ENCODE results near the gene ETV4. TPM values are rescaled to one million over a fixed set of nuclear protein-coding genes. Genes with fewer than 3 reads are reported as not detected.

Gene ETV4
- total RNA-seq, 4 donors from 2014 or later, result 3.7 to 11.1 (median 6.9) TPM

- DNase-seq, result no peak
- no peak for TF ChIP-seq CTCF (IDR thresholded peaks at IDR 0.05)
- no peak for TF ChIP-seq POLR2A (IDR thresholded peaks at IDR 0.05)
- peak overlapping the region; percentile 7 to 72 (median 50) for H3K27ac ChIP-seq
- no peak overlapping the region for H3K4me3 ChIP-seq
- H3K36me3 ChIP-seq, result no peaks in the 10 kb centered on the region
- WGBS, 2 donors, result 56 to 60% methylated on average over 5 to 6 of the region's 6 CpGs
- no peaks in the 10 kb centered on the region for H3K9me3 ChIP-seq
- no peaks in the 10 kb centered on the region for H3K27me3 ChIP-seq
- intact Hi-C loops (cut with DNase I), result no loop called here
- H3K4me1 ChIP-seq, result peaks cover 6 to 30% (median 7%) of the 10 kb centered on the region in 3 donors
These were observed 9.7 kb downstream of the ETV4 start for GRCh38 chr17:43536236-43536992.

GRCh38 chr17:43534909-43535308 lies 11.2 kb downstream of the ETV4 start:
- intact Hi-C loops (cut with DNase I), result no loop called here
- peaks cover 16 to 44% (median 18%) of the 10 kb centered on the region in 3 donors for H3K4me1 ChIP-seq
- no peaks in the 10 kb centered on the region for H3K9me3 ChIP-seq
- no peak overlapping the region for H3K4me3 ChIP-seq
- no peaks in the 10 kb centered on the region for H3K27me3 ChIP-seq
- TF ChIP-seq CTCF (IDR thresholded peaks at IDR 0.05) (no peak), POLR2A (IDR thresholded peaks at IDR 0.05) (no peak)
- DNase-seq, result no peak
- WGBS, 2 donors, result 83 to 89% methylated on average over 5 of the region's 5 CpGs
- no peak overlapping the region for H3K27ac ChIP-seq
- H3K36me3 ChIP-seq, result no peaks in the 10 kb centered on the region

GRCh38 chr17:43533699-43534098 lies 12.4 kb downstream of the ETV4 start:
- DNase-seq, result no peak
- no peak for TF ChIP-seq POLR2A (IDR thresholded peaks at IDR 0.05)
- no peak for TF ChIP-seq CTCF (IDR thresholded peaks at IDR 0.05)

GRCh38 chr17:43532581-43532980 lies 13.6 kb downstream of the ETV4 start:
- H3K4me1 ChIP-seq, result peaks cover 18 to 45% (median 20%) of the 10 kb centered on the region in 3 donors
- intact Hi-C loops (cut with DNase I), result no loop called here
- DNase-seq, result no peak
- H3K9me3 ChIP-seq, result no peaks in the 10 kb centered on the region
- H3K27ac ChIP-seq, result no peak overlapping the region
- no peak for TF ChIP-seq POLR2A (IDR thresholded peaks at IDR 0.05)
- WGBS, 2 donors, result 57 to 68% methylated on average over 7 of the region's 10 CpGs
- no peaks in the 10 kb centered on the region for H3K27me3 ChIP-seq
- peaks cover 0 to 15% (median 0%) of the 10 kb centered on the region in 3 donors for H3K36me3 ChIP-seq
- no peak overlapping the region for H3K4me3 ChIP-seq

More at GRCh38 chr17:43533699-43534098, 12.4 kb downstream of the ETV4 start:
- Histone ChIP-seq H3K4me1 (peaks cover 18 to 47% (median 20%) of the 10 kb centered on the region in 3 donors), H3K27ac (no peak overlapping the region), H3K4me3 (no peak overlapping the region), H3K9me3 (no peaks in the 10 kb centered on the region), H3K36me3 (peaks cover 0 to 4% (median 0%) of the 10 kb centered on the region in 3 donors), H3K27me3 (no peaks in the 10 kb centered on the region)
- intact Hi-C loops (cut with DNase I), result no loop called here
- no CpG with 5 or more reads among the region's 4 CpGs for WGBS, 2 donors

- intact Hi-C loops (cut with DNase I), result no loop called here
- WGBS, 2 donors, result 68 to 72% methylated on average over 6 to 8 of the region's 8 CpGs
- peaks cover 0 to 21% (median 0%) of the 10 kb centered on the region in 3 donors for H3K36me3 ChIP-seq
- TF ChIP-seq CTCF (IDR thresholded peaks at IDR 0.05) (no peak), POLR2A (IDR thresholded peaks at IDR 0.05) (no peak)
- H3K27me3 ChIP-seq, result no peaks in the 10 kb centered on the region
- peaks cover 18 to 39% (median 20%) of the 10 kb centered on the region in 3 donors for H3K4me1 ChIP-seq
- H3K4me3 ChIP-seq, result no peak overlapping the region
- H3K9me3 ChIP-seq, result no peaks in the 10 kb centered on the region
- DNase-seq, result no peak
- no peak overlapping the region for H3K27ac ChIP-seq
These were observed 14.2 kb downstream of the ETV4 start for GRCh38 chr17:43531955-43532354.

Data from esophagus squamous epithelium (tissue), 5 donors.